Measurements from ENCODE around the gene CKAP2L. TPM values are rescaled to one million over a fixed set of nuclear protein-coding genes. Genes with fewer than 3 reads are reported as not detected.

CKAP2L gene
- total and polyA plus RNA-seq, 10 of the 15 experiments (the other 5 are each of a cell fraction or from before 2014, with no cell fraction given), result 10.5 to 37.4 (median 20.2) TPM

GRCh38 chr2:112787294-112787693 lies 22.9 kb upstream of the CKAP2L start (continued):
- TF ChIP-seq MAX (IDR thresholded peaks at IDR 0.05; ENCODE audit: low read depth, low read length), result no peak
- no peak for TF ChIP-seq POLR2A (IDR thresholded peaks at IDR 0.05; ENCODE audit: low read depth, low read length)
- TF ChIP-seq JUND (IDR thresholded peaks at IDR 0.05; ENCODE audit: low read depth, low read length), result no peak
- TF ChIP-seq POLR2AphosphoS2 (IDR thresholded peaks at IDR 0.05; ENCODE audit: low read depth, low read length), result no peak
- TF ChIP-seq CBX3 (IDR thresholded peaks at IDR 0.05; ENCODE audit: borderline replicate concordance, low read depth), result no peak
- no peak for TF ChIP-seq BCL11A (IDR thresholded peaks at IDR 0.05; ENCODE audit: low read depth, low read length)

- DNase-seq (ENCODE audit: low read depth, low spot score), result no peak
- FAIRE-seq, result no peak
- no peaks in the 10 kb centered on the region for H3K36me3 ChIP-seq (ENCODE audit: control insufficient read depth in 2 of 2, insufficient read depth in 2 of 2, low read length in 1 of 2)
- ChIA-PET POLR2A (interaction anchor here (0.5 to 1.8 kb wide), 6 partner anchors 9 to 1152 kb away, joined by 3 to 6 read pairs (median 4); no protein-coding TSS in a partner anchor), SMC1A (ENCODE audit: uncharacterized antibody, unreplicated experiment) (interaction anchor here (0.6 to 6.3 kb wide), 8 partner anchors 10 to 183 kb away, joined by 3 to 57 read pairs (median 5); no protein-coding TSS in a partner anchor), CTCF (interaction anchor here (0.9 to 4.8 kb wide), 6 partner anchors 21 to 101 kb away, joined by 3 to 17 read pairs (median 5); no protein-coding TSS in a partner anchor), RAD21 (ENCODE audit: unreplicated experiment) (interaction anchor here (0.9 to 5.0 kb wide), 5 partner anchors 9 to 157 kb away, joined by 3 to 36 read pairs (median 4); no protein-coding TSS in a partner anchor)
- no peaks in the 10 kb centered on the region for H4K20me1 ChIP-seq (ENCODE audit: control insufficient read depth, insufficient read depth)
- BruUV-seq (replicated peaks), result no TSS peak
- in situ Hi-C loops (cut with MboI) (no loop called here), intact Hi-C loops (cut with micrococcal nuclease; ENCODE audit: unreplicated experiment) (no loop called here)
- ATAC-seq, result no peak
- 0 out of 2 replicates have a peak within 1 kb of the TSS, but pooled peaks have one; percentile 33 for H3K4me2 ChIP-seq (ENCODE audit: control insufficient read depth, insufficient read depth)
- peaks cover 23% of the 10 kb centered on the region for H3K4me1 ChIP-seq (ENCODE audit: control insufficient read depth, insufficient read depth, low read length)
- no peaks in the 10 kb centered on the region for H3K9me3 ChIP-seq (replicated peaks; ENCODE audit: control insufficient read depth, insufficient read depth, low read length)
- H3K27ac ChIP-seq (ENCODE audit: control insufficient read depth, insufficient read depth), result peak within 1 kb of the TSS; percentile 62
- no peaks in the 10 kb centered on the region for H3K27me3 ChIP-seq (replicated peaks in 1 of 2; ENCODE audit: control insufficient read depth in 2 of 2, insufficient read depth in 2 of 2, low read length in 1 of 2)
- WGBS (ENCODE audit: insufficient coverage, insufficient replicate concordance, low lambda C conversion rate, missing lambda C conversion rate), result 16% methylated on average over 13 of the region's 13 CpGs
- H3K4me3 ChIP-seq, result no peak within 1 kb of the TSS
- H3K79me2 ChIP-seq (ENCODE audit: control insufficient read depth, insufficient read depth, low read length), result no peaks in the 10 kb centered on the region
- no peak within 1 kb of the TSS for H3K9ac ChIP-seq (ENCODE audit: control insufficient read depth, insufficient read depth, low read length)
- H2AFZ ChIP-seq (ENCODE audit: control insufficient read depth, low read depth, low read length), result peak within 1 kb of the TSS; percentile 32; the same call in 1 of the 2 replicates
- TF ChIP-seq BHLHE40 (IDR thresholded peaks at IDR 0.05; ENCODE audit: borderline replicate concordance in 1 of 2, low read depth in 2 of 2, low read length in 1 of 2) (no peak), E4F1 (IDR thresholded peaks at IDR 0.05; ENCODE audit: borderline replicate concordance, partially characterized antibody) (no peak), EZH2 (IDR thresholded peaks at IDR 0.05; ENCODE audit: borderline replicate concordance, control insufficient read depth, low read depth, low read length) (no peak), ZNF217 (IDR thresholded peaks at IDR 0.05) (no peak), PML (IDR thresholded peaks at IDR 0.05; ENCODE audit: low read length) (peak; percentile 59; the same call in 1 of the 2 replicates), SRF (IDR thresholded peaks at IDR 0.05; ENCODE audit: low read depth in 2 of 2, low read length in 2 of 2) (no peak), SMAD5 (IDR thresholded peaks at IDR 0.05; ENCODE audit: low read depth) (peak; percentile 58; the same call in 1 of the 2 replicates), ZBED1 (IDR thresholded peaks at IDR 0.05; ENCODE audit: borderline replicate concordance) (no peak), NBN (IDR thresholded peaks at IDR 0.05) (no peak), POLR2A (IDR thresholded peaks at IDR 0.05; ENCODE audit: low read depth, low read length) (peak; percentile 70), TBL1XR1 (IDR thresholded peaks at IDR 0.05; ENCODE audit: low read depth, low read length) (no peak), EP300 (IDR thresholded peaks at IDR 0.05; ENCODE audit: borderline replicate concordance in 1 of 2, control insufficient read depth in 1 of 2, low read depth in 2 of 2, low read length in 2 of 2) (no peak), RBBP5 (conservative IDR thresholded peaks at IDR 0.05) (no peak), JUNB (IDR thresholded peaks at IDR 0.05) (0 out of 2 replicates have a peak, but pooled peaks have one; percentile 11), CREM (IDR thresholded peaks at IDR 0.05; ENCODE audit: low read depth) (0 out of 2 replicates have a peak, but pooled peaks have one; percentile 19)
Measured at GRCh38 chr2:112784199-112785189, 20.1 kb upstream of the CKAP2L start, which contains the start of gene IL1A. TSS of gene IL1A (minus strand) at chr2:112784493. CDS start at chr2:112783770, 723 bp downstream.
